Activated naive CD4-positive, alpha-beta T cell (primary cell): Measurements from ENCODE around the gene HES1.

ENCODE experiments used
- DNase-seq, 4 experiments: peaks; one replicate each; lab custom pipeline; 2025; lab: John Stamatoyannopoulos, UW

Gene HES1

DNA sequence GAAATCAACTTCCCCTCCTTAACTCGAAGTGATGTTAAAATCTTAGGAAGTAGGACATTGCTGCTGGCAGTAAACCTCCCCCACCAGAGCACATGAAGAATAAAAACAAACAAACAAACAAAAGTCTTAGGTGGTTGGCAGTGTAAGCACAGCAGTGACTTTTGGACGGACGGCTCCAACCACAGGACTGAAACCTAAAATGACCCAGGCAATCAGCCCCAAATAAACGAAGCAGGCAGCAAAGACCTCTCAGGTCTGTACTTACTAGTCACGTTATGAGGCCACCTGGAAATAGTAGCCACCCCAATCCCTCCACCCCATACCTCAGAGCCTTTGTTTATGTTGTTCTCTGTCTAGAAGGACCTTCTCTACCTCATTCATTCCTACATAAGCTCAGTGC, 33.5 kb upstream of the HES1 start:
- DNase-seq: no peak

DNA sequence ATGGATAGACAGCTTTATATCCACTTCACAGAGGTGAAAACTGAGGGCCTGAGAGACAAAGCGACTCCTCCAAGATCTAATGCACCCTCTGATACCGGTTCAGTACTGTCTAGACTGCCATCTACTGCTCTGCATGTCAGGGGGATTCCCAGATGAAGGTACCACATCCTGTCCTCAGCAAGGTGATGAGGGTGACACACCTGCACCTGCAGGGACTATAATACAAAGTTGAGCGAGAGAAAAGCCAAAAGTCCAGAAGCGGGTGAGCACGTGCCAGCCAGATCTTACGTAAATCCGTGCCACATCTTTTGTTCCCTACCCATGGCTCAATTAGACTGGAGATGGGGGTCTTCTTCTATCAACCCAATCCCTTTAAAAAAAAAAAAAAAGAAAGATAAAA, 32.4 kb upstream of the HES1 start:
- peak in 2 of 4 experiments; percentile 13 to 20 for DNase-seq

DNA sequence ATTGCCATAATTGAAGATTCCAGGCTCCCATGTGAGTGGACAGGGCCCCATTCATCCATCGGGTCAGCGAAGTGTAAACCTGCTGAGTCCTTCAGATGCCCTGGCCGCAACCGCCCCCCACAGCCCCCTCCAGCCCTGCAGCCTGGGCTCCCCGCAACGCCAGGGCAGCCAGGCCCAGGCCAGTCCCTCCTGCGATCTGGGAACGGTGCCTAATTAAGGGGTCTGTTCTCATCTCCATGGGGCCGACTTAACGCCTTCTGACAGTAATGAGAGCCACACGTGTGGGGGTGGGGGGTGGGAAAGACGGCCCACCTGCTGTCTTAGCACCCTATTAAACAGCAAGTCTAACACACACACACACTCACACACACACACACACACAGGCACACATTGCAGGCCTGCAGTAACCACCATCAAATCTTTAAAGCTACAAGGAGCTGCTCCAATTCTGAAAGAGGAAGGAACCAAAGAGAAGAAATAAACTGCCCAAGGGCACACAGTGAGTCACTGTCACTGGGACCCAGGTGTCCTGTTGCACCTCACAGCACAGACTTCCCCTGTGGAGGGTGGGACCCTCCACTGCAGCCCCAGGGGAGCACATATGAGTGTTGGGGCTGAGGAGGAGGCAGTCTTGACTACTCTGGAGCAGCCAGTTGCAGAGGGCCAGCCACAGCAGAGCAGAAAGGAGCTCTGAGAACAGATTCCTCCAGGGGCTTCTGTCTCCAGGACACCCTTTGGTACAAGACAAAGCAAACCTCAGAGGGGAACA, 31.8 kb upstream of the HES1 start:
- no peak for DNase-seq

DNA sequence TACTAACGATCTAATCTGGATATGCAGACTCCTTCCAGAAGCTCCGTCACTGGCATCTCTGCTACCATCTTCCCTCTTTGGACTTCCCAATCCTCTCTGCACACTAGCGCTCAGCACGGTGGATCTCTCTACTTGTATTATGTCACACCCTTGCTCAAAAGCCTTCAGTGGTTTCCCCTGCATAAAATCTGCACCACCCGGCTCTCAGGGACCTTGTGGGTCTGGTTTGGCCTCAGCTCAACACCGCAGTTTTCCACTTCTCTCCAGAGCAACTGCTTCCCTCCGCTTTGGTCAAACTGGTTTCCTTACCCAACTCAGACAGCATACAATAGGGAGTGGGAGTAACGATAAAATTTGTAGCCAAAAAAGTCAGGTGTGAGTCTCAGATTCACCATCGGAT, 30.7 kb upstream of the HES1 start:
- no peak for DNase-seq

DNA sequence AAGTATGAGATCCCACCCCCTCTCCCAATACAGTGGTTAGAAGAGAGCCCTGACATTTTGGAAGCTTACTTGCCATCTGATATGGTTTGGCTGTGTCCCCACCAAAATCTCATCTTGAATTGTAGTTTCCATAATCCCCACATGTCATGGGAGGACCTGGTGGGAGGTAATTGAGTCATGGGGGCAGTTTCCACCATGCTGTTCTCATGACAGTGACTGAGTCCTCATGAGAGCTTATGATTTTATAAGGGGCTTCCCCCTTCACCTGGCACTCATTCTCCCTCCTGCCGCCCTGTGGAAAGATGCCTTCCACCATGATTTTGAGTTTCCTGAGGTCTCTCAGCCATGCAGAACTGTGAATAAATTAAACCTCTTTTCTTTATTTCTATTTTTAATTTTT, 28.8 kb upstream of the HES1 start:
- no peak for DNase-seq

DNA sequence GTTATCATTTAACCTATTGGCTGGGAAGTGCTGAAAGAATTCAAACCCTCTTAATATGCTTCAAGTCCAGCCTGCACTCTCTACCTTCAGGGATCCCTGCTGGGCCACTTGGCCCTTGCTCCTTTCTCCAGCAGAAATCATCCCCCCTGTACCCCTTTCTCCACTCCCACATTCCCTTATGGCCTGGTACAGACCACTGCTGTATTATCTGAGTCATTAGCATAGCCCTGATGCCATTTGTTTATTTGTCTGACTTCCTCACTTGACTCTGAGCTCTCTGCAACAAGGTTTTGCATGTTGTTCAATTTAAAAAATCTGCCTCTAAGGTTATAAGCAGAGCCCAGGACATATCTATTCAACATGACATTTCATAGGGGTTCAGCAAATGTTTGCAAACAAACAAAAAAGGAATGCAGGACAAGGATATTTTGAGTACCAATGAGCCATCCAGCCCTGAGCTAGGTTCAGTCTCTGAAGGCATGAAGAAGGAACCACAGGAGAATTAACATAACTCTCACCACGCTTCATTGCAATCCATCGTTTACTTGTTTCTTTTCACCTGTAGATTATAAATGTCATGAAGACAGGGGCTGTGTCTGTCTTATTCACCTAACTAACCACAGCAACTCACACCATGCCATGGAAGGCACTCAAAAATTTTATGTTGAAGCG, 26.6 kb upstream of the HES1 start:
- no peak for DNase-seq

DNA sequence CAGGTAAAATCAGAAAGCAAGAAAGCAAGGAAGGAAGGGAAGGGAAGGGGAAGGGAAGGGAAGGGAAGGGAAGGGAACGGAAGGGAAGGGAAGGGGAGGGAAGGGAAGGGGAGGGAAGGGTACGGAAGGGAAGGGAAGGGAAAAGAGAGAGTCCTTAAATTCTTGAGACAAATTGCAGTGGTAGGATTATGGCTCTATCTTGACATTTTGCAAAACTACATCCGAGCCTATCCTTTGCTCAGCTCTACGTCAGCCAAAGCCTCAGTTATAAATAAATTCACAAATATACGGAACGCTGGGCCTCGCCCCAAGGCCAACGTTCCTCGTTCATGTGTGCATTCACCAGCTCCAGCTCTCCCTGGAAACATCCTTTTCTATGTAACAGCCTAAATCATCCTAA, 25.5 kb upstream of the HES1 start:
- DNase-seq: no peak

DNA sequence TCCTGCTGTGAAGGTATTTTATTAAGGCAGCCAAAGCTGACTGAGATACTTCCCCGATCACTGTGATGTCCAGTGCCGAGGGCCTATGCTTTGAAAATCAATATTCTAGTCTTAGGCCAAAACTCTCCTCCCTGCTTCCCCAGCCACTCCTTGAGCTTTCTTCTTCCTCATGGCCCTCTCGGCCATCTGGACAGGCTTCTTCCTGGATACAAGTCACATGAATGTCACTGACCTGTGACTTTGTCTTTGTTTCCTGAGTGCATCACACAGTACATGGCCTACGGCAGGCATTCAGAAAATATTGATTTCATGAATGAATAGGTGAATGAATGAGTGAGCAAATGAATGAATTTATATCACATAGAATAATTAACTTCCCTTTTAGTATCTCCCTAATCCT, 24.6 kb upstream of the HES1 start:
- DNase-seq: no peak

DNA sequence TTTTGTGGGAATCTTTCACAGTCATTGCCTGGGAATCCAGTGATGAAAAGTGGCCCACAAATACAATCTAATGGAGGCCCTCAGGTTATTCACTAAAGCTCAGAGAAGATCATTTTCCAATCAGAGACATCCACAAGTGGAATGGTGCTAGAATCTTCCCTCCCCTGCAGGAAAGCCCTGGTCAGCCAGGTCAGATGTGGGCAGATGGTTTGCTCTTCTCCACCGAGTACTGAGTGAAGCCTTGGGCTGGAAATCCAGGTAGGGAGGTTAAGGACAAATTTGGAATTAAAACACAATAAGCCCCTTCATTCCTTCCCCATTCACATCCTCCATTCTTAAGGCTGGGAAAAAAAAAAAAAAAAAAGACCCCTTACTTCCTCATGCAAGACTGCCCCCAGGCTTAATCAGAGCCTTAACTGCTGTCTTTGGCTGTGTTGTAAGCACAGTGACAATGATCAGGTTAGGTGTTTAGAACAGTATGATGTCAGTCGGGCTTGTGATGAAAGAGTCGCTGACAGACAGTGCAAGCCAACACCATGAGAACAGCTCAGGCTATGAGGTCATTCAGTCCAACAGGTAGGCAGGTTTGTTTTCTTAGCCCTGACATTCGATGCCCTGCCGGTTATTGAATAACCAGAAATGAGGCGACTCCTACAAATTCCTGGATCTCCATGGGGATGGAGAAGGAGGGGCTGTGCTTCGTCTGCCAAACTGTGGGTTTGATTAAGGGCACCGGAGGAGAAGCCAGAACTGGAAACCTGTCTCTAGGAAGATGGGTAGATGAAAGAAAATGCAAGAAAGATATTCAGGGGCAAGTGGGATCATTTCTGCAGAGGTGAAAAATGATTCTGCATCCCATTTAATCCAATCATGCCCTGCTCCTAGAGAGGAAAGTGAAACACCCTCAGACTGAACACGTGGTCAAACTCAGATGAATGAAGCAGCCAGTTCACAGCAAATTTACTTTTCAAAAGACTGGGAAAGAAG, 23.5 kb upstream of the HES1 start:
- no peak for DNase-seq

DNA sequence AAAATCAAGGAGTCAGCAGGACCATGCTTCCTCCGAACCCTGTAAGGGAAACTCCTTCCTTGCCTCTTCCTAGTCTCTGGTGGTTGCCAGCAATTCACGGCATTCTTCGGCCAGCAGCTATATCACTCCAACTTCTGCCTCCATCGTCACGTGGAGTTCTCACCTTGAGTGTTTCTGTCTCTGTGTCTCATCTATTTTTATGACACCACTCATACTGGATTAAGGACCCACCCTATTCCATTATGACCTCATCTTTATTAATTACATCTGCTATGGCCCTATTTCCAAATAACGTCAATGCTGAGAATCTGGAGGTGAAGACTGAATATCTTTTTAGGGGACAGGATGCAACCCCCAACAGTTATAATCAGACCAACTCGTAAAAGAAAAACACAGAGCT, 21.8 kb upstream of the HES1 start:
- DNase-seq: no peak

DNA sequence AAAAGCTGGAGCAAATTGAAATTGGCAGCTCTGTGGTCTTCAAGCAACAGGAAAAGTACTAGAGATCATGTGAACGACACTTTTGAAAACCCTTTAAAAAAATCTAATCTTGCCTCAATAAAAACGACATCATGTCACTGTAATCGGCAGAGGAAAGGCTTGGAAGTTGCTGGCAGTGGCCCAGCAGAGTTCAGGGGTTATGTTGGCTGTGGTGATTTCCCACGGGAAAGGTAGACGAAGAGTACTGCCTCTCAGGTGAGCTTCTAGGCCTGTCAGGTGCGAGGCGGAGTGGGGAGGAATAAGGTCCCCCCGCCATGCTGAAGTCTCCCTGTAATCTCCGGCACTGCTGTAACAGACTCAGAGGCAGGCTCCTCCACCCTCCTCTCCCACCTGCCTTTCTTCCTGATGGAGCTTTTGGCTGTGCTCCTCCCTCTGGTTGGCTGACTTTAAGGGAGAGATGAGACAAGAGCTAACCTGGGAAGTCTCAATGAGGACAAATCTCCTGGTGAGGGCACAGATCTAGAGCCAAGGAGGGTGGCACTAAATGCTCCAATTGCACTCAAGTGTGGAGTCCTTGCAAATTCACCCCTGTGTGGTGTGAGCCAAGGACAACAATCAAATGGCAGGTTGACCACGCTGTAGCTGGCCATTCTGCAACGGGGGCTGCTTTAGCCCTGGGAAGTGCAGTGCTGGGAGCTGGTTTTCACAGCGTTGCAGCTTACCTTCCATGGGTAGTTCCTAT, 18.7 kb upstream of the HES1 start:
- no peak for DNase-seq

DNA sequence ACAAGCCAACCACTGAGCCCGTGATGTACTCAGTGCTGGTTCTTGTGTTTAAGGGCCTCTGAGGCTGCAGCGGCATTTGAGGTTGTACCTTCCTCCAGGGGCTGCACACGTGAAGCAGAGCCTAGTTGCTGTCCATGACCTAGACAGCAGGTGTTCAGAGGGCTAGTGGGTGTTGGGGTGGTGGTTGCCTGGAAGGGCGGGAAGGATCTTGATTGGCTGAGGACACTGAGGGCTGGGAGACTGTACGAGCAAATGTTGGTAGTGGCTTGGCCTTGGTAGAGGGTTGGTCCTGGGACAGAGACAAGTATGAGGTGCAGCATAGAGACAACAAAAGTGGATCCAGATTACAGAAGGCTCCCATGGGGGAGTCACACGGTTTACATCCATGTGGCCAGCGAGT, 17.0 kb upstream of the HES1 start:
- DNase-seq: no peak

DNA sequence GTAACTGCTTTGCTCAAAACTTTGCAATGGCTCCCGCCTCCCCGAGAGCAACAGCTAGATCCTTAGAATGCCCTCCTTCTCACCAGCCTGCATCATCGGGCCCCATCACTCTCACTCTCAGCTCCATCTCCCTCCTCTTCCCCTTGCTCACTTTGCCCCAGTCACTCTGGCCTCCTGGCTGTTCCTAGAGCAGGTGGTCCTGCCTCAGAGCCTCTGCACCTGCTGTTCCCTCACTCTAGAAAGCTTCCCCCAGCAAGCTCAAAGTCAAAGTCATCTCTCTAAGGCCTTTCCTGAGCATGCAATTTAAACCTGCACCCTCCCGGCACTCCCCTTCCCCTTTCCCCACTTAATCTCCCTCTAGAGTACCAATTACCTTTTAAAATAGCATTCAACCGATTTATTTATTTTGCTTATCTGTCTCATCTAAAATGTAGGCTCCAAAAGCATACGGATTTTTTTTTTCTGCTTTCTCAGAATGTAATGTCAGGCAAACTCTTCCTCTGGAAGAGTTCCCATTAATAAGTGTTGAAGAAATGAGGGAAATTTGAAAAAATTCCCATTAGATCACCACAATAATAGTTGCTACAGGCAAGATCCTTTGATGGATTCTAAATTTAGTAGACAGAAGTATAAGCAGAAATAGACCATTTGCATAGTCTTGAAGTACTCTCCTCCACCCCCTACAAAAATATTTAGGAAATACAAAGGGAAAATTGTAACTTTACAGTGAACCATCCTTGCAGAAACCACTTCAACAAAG, 15.9 kb upstream of the HES1 start:
- no peak for DNase-seq

DNA sequence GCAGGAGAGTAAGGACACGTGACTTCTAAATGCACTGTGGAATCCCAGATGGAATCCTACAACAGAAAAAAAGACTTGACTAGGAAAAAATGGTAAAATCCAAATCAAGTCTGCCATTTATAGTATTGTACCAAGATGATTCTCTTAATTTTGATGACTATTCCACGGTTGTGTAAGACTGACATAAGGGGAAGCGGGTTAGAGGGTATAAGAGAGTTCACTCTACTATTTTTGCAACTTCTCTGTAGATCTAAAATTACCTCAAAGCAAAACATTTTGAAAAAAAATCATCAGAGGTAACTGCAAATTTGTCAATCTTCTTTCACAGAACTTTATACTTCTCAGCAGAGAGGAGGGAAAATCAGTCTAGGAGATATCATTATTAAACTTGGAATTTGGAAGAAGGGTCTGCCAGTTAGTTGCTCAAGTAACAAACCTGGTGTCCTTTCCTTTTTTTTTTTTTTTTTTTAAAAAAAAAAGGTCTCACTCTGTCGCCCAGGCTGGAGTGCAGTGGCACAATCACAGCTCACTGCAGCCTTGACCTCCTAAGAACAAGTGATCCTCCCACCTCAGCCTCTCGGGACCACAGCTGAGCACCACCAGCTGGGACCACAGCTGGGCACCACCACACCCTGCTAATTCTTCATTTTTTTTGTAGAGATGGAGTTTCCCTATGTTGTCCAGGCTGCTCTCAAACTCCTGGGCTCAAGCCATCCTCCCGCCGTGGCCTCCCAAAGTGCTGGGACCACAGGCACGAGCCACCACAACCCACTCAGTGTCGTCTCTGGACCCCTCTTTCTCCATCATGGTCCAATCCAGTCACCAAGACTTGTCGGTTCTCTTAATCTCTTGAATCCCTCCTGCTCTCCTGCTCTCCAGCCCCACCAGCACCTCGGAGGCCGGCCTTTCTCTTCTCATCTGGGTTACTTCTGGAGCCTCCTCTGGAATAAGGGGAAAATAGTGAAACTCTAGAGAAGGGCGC, 14.9 kb upstream of the HES1 start:
- DNase-seq: no peak

DNA sequence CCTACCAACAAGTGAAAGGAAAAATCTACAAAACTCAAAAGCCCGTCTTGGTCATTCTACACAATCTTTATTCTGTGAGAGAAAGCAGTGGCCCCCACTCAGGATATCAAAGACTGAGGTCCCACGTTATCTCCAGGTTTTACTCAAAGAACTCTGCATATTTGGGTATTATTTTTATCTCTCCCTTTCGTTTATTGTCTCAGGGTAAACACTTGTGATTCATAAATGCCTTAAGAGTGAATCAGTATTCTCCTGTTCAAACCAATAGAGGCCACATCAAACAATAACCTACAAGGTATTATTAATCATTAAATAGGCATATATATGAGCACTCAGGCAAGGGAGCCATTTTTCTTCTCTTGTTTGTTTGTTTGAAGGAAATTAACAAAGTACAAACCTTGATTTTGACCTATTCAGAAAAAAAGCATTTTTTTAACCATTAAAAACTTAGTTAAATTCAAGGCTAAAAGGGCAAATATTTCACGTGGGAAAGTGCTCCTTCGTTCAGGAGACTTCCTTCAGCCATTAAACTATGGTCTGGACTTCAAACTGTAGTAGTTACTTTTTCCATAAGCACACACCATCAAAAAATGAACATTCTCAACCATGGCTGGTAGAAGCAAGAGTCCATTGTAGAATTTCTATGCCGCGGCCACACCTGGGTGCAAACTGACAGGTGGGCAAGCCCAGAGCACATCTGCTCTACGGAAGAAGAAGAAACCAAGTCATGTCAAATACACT, 13.9 kb upstream of the HES1 start:
- DNase-seq: no peak

DNA sequence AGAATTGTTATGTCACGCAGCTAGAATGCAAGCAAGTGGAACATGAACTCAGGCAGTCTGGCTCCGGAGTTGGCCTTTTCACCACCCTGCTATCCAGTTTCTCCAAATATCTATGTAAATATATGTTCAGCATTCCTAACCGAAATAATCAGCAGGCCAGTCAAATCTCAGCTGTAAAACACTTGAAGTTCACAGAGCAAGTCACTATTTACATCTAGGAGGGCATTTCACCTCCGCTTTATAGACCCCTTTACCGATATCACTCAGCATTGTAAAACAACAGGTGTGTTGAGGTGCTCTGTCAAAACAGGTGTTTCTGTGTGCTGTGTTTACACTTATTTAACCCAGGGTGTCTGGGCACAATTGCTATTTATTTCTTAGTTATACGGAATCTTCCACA, 12.2 kb upstream of the HES1 start:
- no peak for DNase-seq

DNA sequence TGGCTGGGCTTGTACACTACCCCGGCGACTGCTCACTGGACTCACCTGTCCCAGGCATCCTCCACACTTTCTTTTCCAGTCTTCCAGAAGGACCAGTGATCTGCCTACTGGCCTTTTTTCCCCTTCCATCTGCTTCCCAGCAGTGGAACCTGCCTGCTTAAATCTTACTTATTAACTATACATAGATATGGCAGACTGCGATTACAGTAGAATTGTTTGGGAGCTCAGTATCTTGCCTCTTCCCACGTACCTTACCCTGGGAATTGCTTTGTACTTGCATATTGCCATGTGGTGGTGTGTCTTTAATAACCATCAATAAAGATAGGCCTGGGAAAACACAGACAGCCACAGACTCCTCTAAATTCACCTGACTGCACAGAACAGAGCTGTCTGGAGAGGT, 11.8 kb upstream of the HES1 start:
- no peak for DNase-seq

DNA sequence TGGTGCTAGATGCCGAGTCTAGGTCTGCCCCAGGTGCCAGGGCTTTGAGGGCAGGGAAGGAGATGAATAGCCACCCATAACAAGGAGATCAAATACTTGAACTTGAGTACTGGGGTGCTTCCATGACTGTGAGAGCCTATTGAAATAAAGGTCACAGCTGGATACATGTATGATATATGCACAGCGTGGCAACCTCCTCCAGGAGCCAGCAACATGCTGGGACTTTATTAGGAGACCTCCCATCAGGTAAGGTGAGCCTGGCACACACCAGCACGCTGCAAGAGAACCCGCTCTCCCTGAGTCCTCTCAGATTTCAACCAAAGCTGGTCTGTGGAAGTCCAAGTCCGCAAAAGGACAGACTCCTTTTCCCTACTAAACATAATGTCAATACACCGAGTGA, 10.5 kb upstream of the HES1 start:
- no peak for DNase-seq

DNA sequence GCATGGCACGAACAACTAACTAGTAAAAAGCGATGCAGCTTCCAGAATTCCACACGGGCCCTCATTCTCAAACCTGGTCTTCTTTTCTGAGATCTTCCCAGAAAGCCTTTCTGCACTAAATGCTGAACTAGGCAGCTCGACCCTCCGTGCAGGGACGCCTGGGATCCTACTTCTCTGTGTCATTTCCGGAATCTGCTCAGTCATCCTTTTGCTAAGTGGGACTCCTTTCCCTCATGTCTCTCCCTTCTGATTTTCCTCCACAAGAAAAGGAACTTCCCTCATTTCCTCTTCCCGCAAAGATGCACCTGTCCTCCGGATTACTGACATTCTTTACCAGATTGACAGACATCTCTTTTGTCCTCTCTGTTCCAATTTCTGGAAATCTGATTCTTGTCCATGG, 9.2 kb upstream of the HES1 start:
- no peak for DNase-seq
